Measurements from ENCODE around the gene ZCCHC4. TPM values are rescaled to one million over a fixed set of nuclear protein-coding genes. Genes with fewer than 3 reads are reported as not detected.

ZCCHC4 gene
- total and polyA plus RNA-seq, 2 of the 8 experiments (the other 6 are each of a cell fraction or from before 2014, with no cell fraction given) = 9.8 to 12.5 TPM

- Histone ChIP-seq H4K8ac (ENCODE audit: extremely low read depth, insufficient read depth, low read length) (no peak overlapping the region), H3K9ac (replicated peaks in 1 of 4; ENCODE audit: extremely low read depth in 1 of 4, low read depth in 3 of 4, low read length in 3 of 4) (no peak overlapping the region), H3K23me2 (ENCODE audit: low read depth, low read length) (no peaks in the 10 kb centered on the region), H3K4me1 (replicated peaks in 1 of 4; ENCODE audit: control insufficient read depth in 3 of 4, insufficient read depth in 4 of 4, low read length in 3 of 4) (no peaks in the 10 kb centered on the region), H2BK12ac (ENCODE audit: low read depth, low read length) (no peak overlapping the region), H3K27ac (ENCODE audit: low read depth, low read length) (no peak overlapping the region), H3K4me3 (ENCODE audit: extremely low read depth in 1 of 4, insufficient read depth in 2 of 4, low read depth in 3 of 4, low read length in 4 of 4) (no peak overlapping the region), H2AK5ac (ENCODE audit: low read depth, low read length) (no peak overlapping the region), H3K79me2 (ENCODE audit: control insufficient read depth in 1 of 2, insufficient read depth in 2 of 2, low read length in 2 of 2) (no peaks in the 10 kb centered on the region), H3K18ac (ENCODE audit: extremely low read depth, low read length) (no peak overlapping the region), H3K36me3 (ENCODE audit: control insufficient read depth in 2 of 4, insufficient read depth in 4 of 4, low read length in 3 of 4) (peaks cover 9 to 83% (median 43%) of the 10 kb centered on the region in 4 experiments; a peak in 7 of 8 replicates), H3K79me1 (ENCODE audit: low read depth, low read length) (no peaks in the 10 kb centered on the region), H2BK120ac (replicated peaks; ENCODE audit: low read depth, low read length) (no peak overlapping the region), H3K56ac (replicated peaks; ENCODE audit: insufficient read length, low read depth, low read length) (no peak overlapping the region), H3K23ac (ENCODE audit: insufficient read length) (no peak overlapping the region), H2BK5ac (ENCODE audit: low read depth, low read length) (no peak overlapping the region), H4K91ac (replicated peaks; ENCODE audit: insufficient read length, low read length) (no peak overlapping the region), H3K4ac (replicated peaks; ENCODE audit: insufficient read length, low read depth, low read length) (no peak overlapping the region), H4K5ac (ENCODE audit: insufficient read length, low read depth, low read length) (no peak overlapping the region), H2BK15ac (ENCODE audit: low read length) (no peak overlapping the region), H3K9me3 (ENCODE audit: insufficient read depth in 2 of 2, low read depth in 1 of 2, low read length in 1 of 2) (no peaks in the 10 kb centered on the region), H2BK20ac (ENCODE audit: low read length) (no peak overlapping the region), H4K20me1 (replicated peaks in 1 of 2; ENCODE audit: control insufficient read depth in 1 of 2, insufficient read depth in 2 of 2, low read length in 2 of 2) (peaks cover 0 to 1% of the 10 kb centered on the region in 2 experiments), H2AFZ (ENCODE audit: low read length) (no peak overlapping the region), H3K4me2 (ENCODE audit: insufficient read depth in 1 of 2, low read depth in 2 of 2, low read length in 2 of 2) (no peak overlapping the region), H3K14ac (ENCODE audit: insufficient read length) (no peak overlapping the region), H3K27me3 (replicated peaks in 1 of 4; ENCODE audit: control insufficient read depth in 3 of 4, extremely low read depth in 1 of 4, insufficient read depth in 3 of 4, low read length in 3 of 4) (no peaks in the 10 kb centered on the region)
- DNase-seq (ENCODE audit: low read depth in 1 of 2, low spot score in 2 of 2) = no peak
- 84% methylated on average over 4 of the region's 4 CpGs; no CpG with 5 or more reads in 1 of the 2 experiments for WGBS, 2 experiments (ENCODE audit: extremely low coverage in 1 of 2, insufficient coverage in 1 of 2, insufficient read length in 1 of 2, insufficient replicate concordance in 2 of 2, low coverage in 1 of 2, low lambda C conversion rate in 2 of 2, missing lambda C conversion rate in 1 of 2)
- ChIA-PET POLR2A (ENCODE audit: partially characterized antibody) (interaction anchor here (1.1 kb wide), 1 partner anchor 33 kb away, joined by 3 read pairs; no protein-coding TSS in a partner anchor), CTCF (ENCODE audit: partially characterized antibody) (no interaction called here)
- FAIRE-seq = no peak
- TF ChIP-seq TAF1 (IDR thresholded peaks at IDR 0.05; ENCODE audit: low read depth, low read length) (no peak), TEAD4 (IDR thresholded peaks at IDR 0.05; ENCODE audit: low read depth, low read length) (no peak), TBP (IDR thresholded peaks at IDR 0.05; ENCODE audit: low read depth, low read length) (no peak), KDM4A (IDR thresholded peaks at IDR 0.05; ENCODE audit: low read depth, low read length, severe bottlenecking) (no peak), TCF12 (IDR thresholded peaks at IDR 0.05; ENCODE audit: low read depth, low read length) (no peak), CREB1 (IDR thresholded peaks at IDR 0.05) (no peak), CHD2 (IDR thresholded peaks at IDR 0.05; ENCODE audit: low read length) (no peak), CEBPB (IDR thresholded peaks at IDR 0.05; ENCODE audit: low read depth, low read length) (no peak), CBX5 (IDR thresholded peaks at IDR 0.05; ENCODE audit: low read depth, low read length) (no peak), MAX (IDR thresholded peaks at IDR 0.05) (no peak), CBX8 (IDR thresholded peaks at IDR 0.05; ENCODE audit: borderline replicate concordance, low read depth, low read length) (no peak), MAFK (IDR thresholded peaks at IDR 0.05; ENCODE audit: low read depth, low read length) (no peak), SUZ12 (IDR thresholded peaks at IDR 0.05; ENCODE audit: low read length) (no peak), JUN (IDR thresholded peaks at IDR 0.05; ENCODE audit: low read depth, low read length) (no peak)
Measured at GRCh38 chr4:25410820-25411529, 98.4 kb downstream of the ZCCHC4 start.
